ENCODE data around the gene PKN1. TPM values are rescaled to one million over a fixed set of nuclear protein-coding genes. Genes with fewer than 3 reads are reported as not detected.
A peak's percentile ranks its signal among the peaks of the same experiment; 100 is the strongest.
"Not testable (repeated sequence)": the region's sequence is repeated elsewhere in the genome, so short reads cannot be mapped to it uniquely, and the experiment has no call there.

The PKN1 gene
- total and polyA plus RNA-seq, 2 experiments from 2014 or later = 47.2 to 128 TPM

DNA sequence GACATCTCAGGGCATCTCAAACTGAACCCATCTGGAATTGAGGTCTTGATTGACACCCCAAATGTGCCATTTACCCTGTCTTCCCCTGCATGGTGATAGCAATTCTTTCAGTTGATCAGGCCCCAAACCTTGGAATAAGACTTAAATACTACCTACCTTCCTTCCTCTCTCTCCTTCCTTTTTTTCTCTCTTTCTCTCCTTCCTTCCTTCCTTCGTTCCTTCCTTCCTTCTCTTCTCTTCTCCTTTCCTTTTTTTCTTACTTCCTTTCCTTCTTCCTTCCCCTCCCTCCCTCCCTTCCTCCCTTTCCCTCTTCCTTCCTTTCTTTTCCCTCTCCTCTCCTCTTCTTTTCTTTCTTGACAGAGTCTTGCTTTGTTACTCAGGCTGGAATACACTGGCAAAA is 70.2 kb downstream of the PKN1 start:
- no peak overlapping the region for H3K9ac ChIP-seq
- no peaks in the 10 kb centered on the region for H3K36me3 ChIP-seq (ENCODE audit: low read depth)
- TF ChIP-seq EZH2 (IDR thresholded peaks at IDR 0.05; ENCODE audit: insufficient read depth, poor library complexity, severe bottlenecking) (no peak), EZH2phosphoT487 (IDR thresholded peaks at IDR 0.05; ENCODE audit: insufficient read depth, low read depth) (no peak)
- no peaks in the 10 kb centered on the region for H3K9me3 ChIP-seq (ENCODE audit: low read depth)
- peaks cover 36% of the 10 kb centered on the region for H3K4me1 ChIP-seq (ENCODE audit: insufficient read depth)
- WGBS, 2 experiments (ENCODE audit: low coverage in 1 of 2, low lambda C conversion rate in 2 of 2, missing lambda C conversion rate in 2 of 2) = 71 to 80% methylated on average over 1 of the region's 1 CpG
- H3K79me2 ChIP-seq (ENCODE audit: insufficient read depth) = no peaks in the 10 kb centered on the region
- H3F3A ChIP-seq (ENCODE audit: insufficient read depth) = peaks cover 24% of the 10 kb centered on the region; the same call in 1 of the 2 replicates
- no peak overlapping the region for H3K4me3 ChIP-seq
- in situ Hi-C loops (cut with MboI) = no loop called here
- H4K20me1 ChIP-seq (ENCODE audit: insufficient read depth) = no peaks in the 10 kb centered on the region
- no peaks in the 10 kb centered on the region for H3K9me2 ChIP-seq (ENCODE audit: insufficient read depth)
- no peaks in the 10 kb centered on the region for H3K27me3 ChIP-seq (replicated peaks; ENCODE audit: insufficient read depth)
- H2AFZ ChIP-seq = no peak overlapping the region
- H3K4me2 ChIP-seq (ENCODE audit: unreplicated experiment) = no peak overlapping the region
- no peak for DNase-seq
- no peak overlapping the region for H3K27ac ChIP-seq

DNA sequence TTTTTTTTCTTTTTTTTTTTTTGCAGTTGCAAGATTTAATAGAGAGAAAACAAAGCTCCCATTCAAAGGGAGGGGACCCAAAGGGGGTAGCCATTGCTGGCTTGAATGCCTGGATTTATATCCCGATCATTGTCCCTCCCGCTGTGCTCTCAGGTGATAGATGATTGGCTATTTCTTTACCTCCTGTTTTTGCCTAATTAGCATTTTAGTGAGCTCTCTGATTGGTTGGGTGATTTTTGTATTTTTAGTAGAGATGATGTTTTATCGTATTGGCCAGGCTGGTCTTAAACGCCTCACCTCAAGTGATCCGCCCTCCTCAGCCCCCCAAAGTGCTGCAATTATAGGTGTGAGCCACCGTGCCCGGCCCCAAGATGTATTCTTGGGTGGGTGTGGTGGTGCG is 71.5 kb downstream of the PKN1 start:
- H2AFZ ChIP-seq; H4K20me1 ChIP-seq (ENCODE audit: insufficient read depth); DNase-seq; H3K4me2 ChIP-seq (ENCODE audit: unreplicated experiment); H3K9me2 ChIP-seq (ENCODE audit: insufficient read depth); H3K36me3 ChIP-seq (ENCODE audit: low read depth); H3K79me2 ChIP-seq (ENCODE audit: insufficient read depth); H3K27me3 ChIP-seq (replicated peaks; ENCODE audit: insufficient read depth); H3K27ac ChIP-seq; in situ Hi-C loops (cut with MboI); H3K9me3 ChIP-seq (ENCODE audit: low read depth); H3K4me3 ChIP-seq; H3K9ac ChIP-seq: not testable (repeated sequence)
- peaks cover 33% of the 10 kb centered on the region for H3F3A ChIP-seq (ENCODE audit: insufficient read depth)
- WGBS, 2 experiments (ENCODE audit: low coverage in 1 of 2, low lambda C conversion rate in 2 of 2, missing lambda C conversion rate in 2 of 2) = 85 to 92% methylated on average over 8 of the region's 8 CpGs
- H3K4me1 ChIP-seq (ENCODE audit: insufficient read depth) = peaks cover 36% of the 10 kb centered on the region

DNA sequence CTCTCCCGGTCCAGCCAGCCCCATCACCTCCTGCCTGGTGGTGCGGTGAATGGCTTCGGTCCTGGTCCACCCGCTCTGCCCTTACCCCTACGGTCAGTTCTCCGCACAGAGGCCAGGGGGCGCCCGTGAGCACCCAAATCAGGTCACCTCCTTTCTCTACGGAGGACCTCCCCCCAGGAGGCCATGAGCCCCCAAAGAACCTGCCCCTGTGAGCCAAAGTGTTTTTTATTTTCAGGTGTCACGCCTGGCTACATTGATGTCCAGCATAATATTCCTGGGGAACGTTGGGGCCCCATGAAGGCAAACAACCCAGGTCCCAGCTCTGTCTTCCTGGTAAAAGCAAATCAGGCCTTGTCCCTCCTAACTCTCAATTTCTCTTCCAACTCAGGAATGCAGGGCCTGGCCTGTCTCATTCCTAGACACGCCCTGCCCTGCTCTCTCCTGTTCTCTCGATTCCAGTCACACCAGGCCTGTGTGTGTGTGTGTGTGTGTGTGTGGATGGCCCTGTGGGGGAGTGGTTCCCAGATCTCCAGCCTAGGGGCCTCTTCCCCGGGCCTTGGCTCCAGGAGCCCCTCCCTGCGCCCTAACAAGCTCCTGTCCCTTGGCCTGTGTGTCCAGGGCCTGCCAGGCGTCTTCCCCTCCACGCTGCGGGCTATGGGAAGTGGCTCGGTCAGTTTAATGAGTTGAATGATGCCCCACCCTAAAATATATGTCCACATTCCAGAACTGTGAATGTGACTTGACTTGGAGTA is 72.6 kb downstream of the PKN1 start:
- Histone ChIP-seq H2AFZ (peak overlapping the region; percentile 72), H3K4me3 (no peak overlapping the region), H3K4me1 (ENCODE audit: insufficient read depth) (peaks cover 45% of the 10 kb centered on the region), H3F3A (ENCODE audit: insufficient read depth) (peaks cover 38% of the 10 kb centered on the region), H4K20me1 (ENCODE audit: insufficient read depth) (no peaks in the 10 kb centered on the region), H3K9me2 (ENCODE audit: insufficient read depth) (no peaks in the 10 kb centered on the region), H3K9ac (peak overlapping the region; percentile 68), H3K27me3 (replicated peaks; ENCODE audit: insufficient read depth) (no peaks in the 10 kb centered on the region), H3K4me2 (ENCODE audit: unreplicated experiment) (peak overlapping the region; percentile 11), H3K27ac (peak overlapping the region; percentile 81), H3K79me2 (ENCODE audit: insufficient read depth) (no peaks in the 10 kb centered on the region), H3K36me3 (ENCODE audit: low read depth) (no peaks in the 10 kb centered on the region), H3K9me3 (ENCODE audit: low read depth) (no peaks in the 10 kb centered on the region)
- 36 to 40% methylated on average over 16 to 19 of the region's 19 CpGs for WGBS, 2 experiments (ENCODE audit: low coverage in 1 of 2, low lambda C conversion rate in 2 of 2, missing lambda C conversion rate in 2 of 2)
- no peak for TF ChIP-seq EZH2phosphoT487 (IDR thresholded peaks at IDR 0.05; ENCODE audit: insufficient read depth, low read depth)
- TF ChIP-seq EZH2 (IDR thresholded peaks at IDR 0.05; ENCODE audit: insufficient read depth, poor library complexity, severe bottlenecking) = no peak
- in situ Hi-C loops (cut with MboI) = no loop called here
- peak; percentile 83 for DNase-seq

DNA sequence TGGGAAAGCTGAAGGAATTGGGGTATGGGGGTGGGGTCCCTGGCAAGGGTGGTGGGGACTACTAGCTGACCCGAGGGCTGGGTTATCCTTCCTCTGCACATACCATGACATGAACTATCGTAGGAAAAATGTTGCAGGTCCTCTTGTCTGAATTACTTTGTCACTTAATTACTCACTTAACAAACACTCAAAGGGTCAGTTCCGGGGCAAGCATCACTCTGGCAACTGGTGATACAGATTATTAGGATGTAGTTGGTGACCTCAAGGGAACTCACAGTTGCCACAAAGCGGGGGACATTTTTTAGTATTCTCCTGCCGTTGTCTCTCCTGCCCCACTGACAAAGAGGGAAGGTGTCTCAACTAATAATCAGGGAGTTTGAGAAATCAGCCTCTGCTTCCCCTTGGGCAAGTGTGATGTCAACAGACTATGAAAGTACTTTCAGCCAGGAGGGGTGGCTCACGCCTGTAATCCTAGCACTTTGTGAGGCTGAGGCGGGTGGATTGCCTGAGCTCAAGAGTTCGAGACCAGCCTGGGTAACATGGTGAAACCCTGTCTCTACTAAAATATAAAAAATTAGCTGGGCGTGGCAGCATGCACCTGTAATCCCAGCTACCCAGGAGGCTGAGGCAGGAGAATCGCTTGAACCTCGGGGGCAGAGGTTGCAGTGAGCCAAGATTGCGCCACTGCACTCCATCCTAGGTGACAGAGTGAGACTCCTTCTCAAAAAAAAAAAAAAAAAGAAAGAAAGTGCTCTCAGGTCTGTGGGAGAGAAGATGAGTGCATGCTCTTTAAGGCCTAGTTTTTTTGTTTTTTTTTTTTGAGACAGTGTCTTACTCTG is 74.8 kb downstream of the PKN1 start:
- Histone ChIP-seq H3K4me1 (ENCODE audit: insufficient read depth) (peaks cover 42% of the 10 kb centered on the region), H3K9me2 (ENCODE audit: insufficient read depth) (no peaks in the 10 kb centered on the region), H4K20me1 (ENCODE audit: insufficient read depth) (no peaks in the 10 kb centered on the region), H3K36me3 (ENCODE audit: low read depth) (no peaks in the 10 kb centered on the region), H3K27ac (peak overlapping the region; percentile 81), H3K79me2 (ENCODE audit: insufficient read depth) (no peaks in the 10 kb centered on the region), H2AFZ (no peak overlapping the region), H3K4me3 (no peak overlapping the region), H3F3A (ENCODE audit: insufficient read depth) (peaks cover 46% of the 10 kb centered on the region), H3K9me3 (ENCODE audit: low read depth) (no peaks in the 10 kb centered on the region), H3K27me3 (replicated peaks; ENCODE audit: insufficient read depth) (no peaks in the 10 kb centered on the region), H3K9ac (peak overlapping the region; percentile 47), H3K4me2 (ENCODE audit: unreplicated experiment) (peak overlapping the region; percentile 12)
- TF ChIP-seq EZH2phosphoT487 (IDR thresholded peaks at IDR 0.05; ENCODE audit: insufficient read depth, low read depth) = no peak
- TF ChIP-seq EZH2 (IDR thresholded peaks at IDR 0.05; ENCODE audit: insufficient read depth, poor library complexity, severe bottlenecking) = no peak
- in situ Hi-C loops (cut with MboI) = no loop called here
- DNase-seq = peak; percentile 82
- 59 to 62% methylated on average over 12 of the region's 12 CpGs for WGBS, 2 experiments (ENCODE audit: low coverage in 1 of 2, low lambda C conversion rate in 2 of 2, missing lambda C conversion rate in 2 of 2)

Measured in GM23248 (cell line).